ENCODE data around the gene TCEA2. TPM values are rescaled to one million over a fixed set of nuclear protein-coding genes. Genes with fewer than 3 reads are reported as not detected.

TCEA2 gene
- polyA plus RNA-seq, 1 donor from 2014 or later: 87.7 TPM

DNA sequence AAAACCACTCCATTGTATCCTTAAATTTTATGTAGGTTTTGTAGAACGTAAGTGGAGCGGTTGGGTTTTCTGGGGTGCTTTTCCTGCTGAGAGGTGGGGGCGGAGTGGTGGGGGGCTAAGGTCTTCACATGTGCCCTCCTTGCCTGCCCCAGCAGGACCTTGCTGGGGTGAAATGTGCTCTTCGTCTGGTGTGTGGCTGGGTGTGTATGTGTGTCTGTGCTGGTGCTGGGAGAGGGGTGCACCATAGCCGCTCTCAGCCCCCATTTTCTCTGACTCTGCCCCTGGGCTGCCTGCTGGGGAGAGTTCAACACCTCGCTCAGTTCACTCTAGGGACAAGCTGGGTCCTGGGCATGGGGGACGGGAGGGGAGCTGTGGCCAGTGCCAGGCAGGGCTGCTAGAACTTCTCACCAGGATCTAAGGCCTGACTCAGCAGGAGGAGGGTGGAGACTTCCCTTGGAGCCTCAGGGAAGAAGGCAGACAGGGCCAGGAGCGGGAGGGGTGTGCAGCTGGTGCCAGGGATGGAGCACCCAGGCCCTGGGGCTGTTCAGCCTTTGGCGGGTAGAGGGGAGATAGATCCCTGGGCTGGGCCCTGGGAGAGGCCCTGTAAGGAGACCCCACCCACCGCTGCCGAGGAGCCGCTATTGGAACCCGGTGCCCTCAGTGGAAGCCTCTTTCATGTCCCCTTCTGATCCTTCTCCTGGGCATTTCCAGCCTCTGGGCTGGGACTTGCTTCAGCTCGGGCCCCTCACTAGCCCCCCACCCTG is 18.3 kb upstream of the TCEA2 start:
- H2AFZ ChIP-seq (ENCODE audit: low read depth, low read length): no peak overlapping the region
- H3K4me3 ChIP-seq (ENCODE audit: low read length): no peak overlapping the region
- H3K27ac ChIP-seq (ENCODE audit: low read length): no peak overlapping the region
- no peaks in the 10 kb centered on the region for H4K20me1 ChIP-seq (ENCODE audit: insufficient read depth)
- no peaks in the 10 kb centered on the region for H3F3A ChIP-seq (ENCODE audit: insufficient read depth, low read length, poor library complexity, severe bottlenecking)
- peaks cover 90% of the 10 kb centered on the region for H3K27me3 ChIP-seq (ENCODE audit: insufficient read depth, low read depth, low read length)
- H3K36me3 ChIP-seq (ENCODE audit: insufficient read depth, low read length): no peaks in the 10 kb centered on the region
- no peak overlapping the region for H3K9ac ChIP-seq (ENCODE audit: low read length)
- no peak overlapping the region for H3K4me2 ChIP-seq (ENCODE audit: low read length)
- no peaks in the 10 kb centered on the region for H3K9me3 ChIP-seq (ENCODE audit: low read length)
- TF ChIP-seq EP300 (conservative IDR thresholded peaks at IDR 0.05; ENCODE audit: poor library complexity, severe bottlenecking): no peak
- TF ChIP-seq TAF1 (IDR thresholded peaks at IDR 0.05; ENCODE audit: low read depth): no peak
- TF ChIP-seq, protein P1, sequence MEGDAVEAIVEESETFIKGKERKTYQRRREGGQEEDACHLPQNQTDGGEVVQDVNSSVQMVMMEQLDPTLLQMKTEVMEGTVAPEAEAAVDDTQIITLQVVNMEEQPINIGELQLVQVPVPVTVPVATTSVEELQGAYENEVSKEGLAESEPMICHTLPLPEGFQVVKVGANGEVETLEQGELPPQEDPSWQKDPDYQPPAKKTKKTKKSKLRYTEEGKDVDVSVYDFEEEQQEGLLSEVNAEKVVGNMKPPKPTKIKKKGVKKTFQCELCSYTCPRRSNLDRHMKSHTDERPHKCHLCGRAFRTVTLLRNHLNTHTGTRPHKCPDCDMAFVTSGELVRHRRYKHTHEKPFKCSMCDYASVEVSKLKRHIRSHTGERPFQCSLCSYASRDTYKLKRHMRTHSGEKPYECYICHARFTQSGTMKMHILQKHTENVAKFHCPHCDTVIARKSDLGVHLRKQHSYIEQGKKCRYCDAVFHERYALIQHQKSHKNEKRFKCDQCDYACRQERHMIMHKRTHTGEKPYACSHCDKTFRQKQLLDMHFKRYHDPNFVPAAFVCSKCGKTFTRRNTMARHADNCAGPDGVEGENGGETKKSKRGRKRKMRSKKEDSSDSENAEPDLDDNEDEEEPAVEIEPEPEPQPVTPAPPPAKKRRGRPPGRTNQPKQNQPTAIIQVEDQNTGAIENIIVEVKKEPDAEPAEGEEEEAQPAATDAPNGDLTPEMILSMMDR (IDR thresholded peaks at IDR 0.05; ENCODE audit: poor library complexity, severe bottlenecking): no peak
- no peak for TF ChIP-seq EZH2 (IDR thresholded peaks at IDR 0.05; ENCODE audit: borderline replicate concordance, insufficient read depth, low read length, poor library complexity, severe bottlenecking)
- no peak for TF ChIP-seq POLR2AphosphoS5 (IDR thresholded peaks at IDR 0.05)
- no peak for TF ChIP-seq RAD21 (conservative IDR thresholded peaks at IDR 0.05)
- no peak for TF ChIP-seq SMC3 (conservative IDR thresholded peaks at IDR 0.05; ENCODE audit: poor library complexity)
- no peak for TF ChIP-seq MXI1 (conservative IDR thresholded peaks at IDR 0.05; ENCODE audit: poor library complexity, severe bottlenecking)
- TF ChIP-seq REST (IDR thresholded peaks at IDR 0.05; ENCODE audit: borderline replicate concordance): no peak
- no peaks in the 10 kb centered on the region for H3K79me2 ChIP-seq (replicated peaks; ENCODE audit: insufficient read depth, low read length)
- no peaks in the 10 kb centered on the region for H3K9me2 ChIP-seq (ENCODE audit: insufficient read depth, low read length)

- TF ChIP-seq SMC3 (conservative IDR thresholded peaks at IDR 0.05; ENCODE audit: poor library complexity) (no peak), MXI1 (conservative IDR thresholded peaks at IDR 0.05; ENCODE audit: poor library complexity, severe bottlenecking) (no peak), RAD21 (conservative IDR thresholded peaks at IDR 0.05) (no peak), TAF1 (IDR thresholded peaks at IDR 0.05; ENCODE audit: low read depth) (no peak), EP300 (conservative IDR thresholded peaks at IDR 0.05; ENCODE audit: poor library complexity, severe bottlenecking) (no peak), REST (IDR thresholded peaks at IDR 0.05; ENCODE audit: borderline replicate concordance) (no peak), EZH2 (IDR thresholded peaks at IDR 0.05; ENCODE audit: borderline replicate concordance, insufficient read depth, low read length, poor library complexity, severe bottlenecking) (no peak), POLR2AphosphoS5 (IDR thresholded peaks at IDR 0.05) (no peak)
- TF ChIP-seq, protein P1 (IDR thresholded peaks at IDR 0.05; ENCODE audit: poor library complexity, severe bottlenecking): no peak
- Histone ChIP-seq H3K9me3 (ENCODE audit: low read length) (no peaks in the 10 kb centered on the region), H3K79me2 (replicated peaks; ENCODE audit: insufficient read depth, low read length) (no peaks in the 10 kb centered on the region), H3K9ac (ENCODE audit: low read length) (no peak overlapping the region), H3K4me3 (ENCODE audit: low read length) (no peak overlapping the region), H3K36me3 (ENCODE audit: insufficient read depth, low read length) (no peaks in the 10 kb centered on the region), H3K4me2 (ENCODE audit: low read length) (no peak overlapping the region), H3K9me2 (ENCODE audit: insufficient read depth, low read length) (no peaks in the 10 kb centered on the region), H3F3A (ENCODE audit: insufficient read depth, low read length, poor library complexity, severe bottlenecking) (no peaks in the 10 kb centered on the region), H3K27ac (ENCODE audit: low read length) (no peak overlapping the region), H3K27me3 (ENCODE audit: insufficient read depth, low read depth, low read length) (peaks cover 90% of the 10 kb centered on the region), H4K20me1 (ENCODE audit: insufficient read depth) (no peaks in the 10 kb centered on the region), H2AFZ (ENCODE audit: low read depth, low read length) (no peak overlapping the region)
These were observed 17.5 kb upstream of the TCEA2 start for GRCh38 chr20:64045346-64046011.
